Liver (tissue), 9 donors: ENCODE data around the gene SPEG. TPM values are rescaled to one million over a fixed set of nuclear protein-coding genes. Genes with fewer than 3 reads are reported as not detected.

ENCODE experiments used
- DNase-seq: peaks from one replicate; pipeline ENCODE4 v3.0.0-alpha.2; 2017; ENCODE audit warnings: low spot score
- H3K27ac ChIP-seq, 2 donors: one replicate each; pipeline ENCODE4 v1.7.0; 2013; ENCODE audit warnings: inconsistent platforms in 2 of 2, low read length in 2 of 2, control low read depth in 1 of 2, low read depth in 1 of 2, mild to moderate bottlenecking in 1 of 2
- H3K27me3 ChIP-seq, 4 donors: one replicate each; pipeline versions ENCODE4 v1.6.1 to v1.7.0; 2013; ENCODE audit warnings: low read length in 3 of 4, inconsistent platforms in 1 of 4, mild to moderate bottlenecking in 1 of 4, moderate library complexity in 1 of 4; ENCODE audit not compliant: control insufficient read depth in 4 of 4, insufficient read depth in 4 of 4
- H3K36me3 ChIP-seq, 4 donors: one replicate each; pipeline versions ENCODE4 v1.6.1 to v1.7.0; 2013; ENCODE audit warnings: low read length in 3 of 4, mild to moderate bottlenecking in 3 of 4, low read depth in 1 of 4, moderate library complexity in 1 of 4; ENCODE audit not compliant: control insufficient read depth in 4 of 4, insufficient read depth in 3 of 4
- H3K4me1 ChIP-seq, 4 donors: one replicate each; pipeline versions ENCODE4 v1.6.1 to v1.7.0; 2013; ENCODE audit warnings: low read length in 3 of 4, mild to moderate bottlenecking in 3 of 4, moderate library complexity in 1 of 4; ENCODE audit not compliant: control insufficient read depth in 4 of 4, insufficient read depth in 4 of 4
- H3K4me3 ChIP-seq, 3 donors: one replicate each; pipeline versions ENCODE4 v1.6.1 to v1.7.0; 2013; ENCODE audit warnings: low read length in 3 of 3, control low read depth in 1 of 3, low read depth in 1 of 3, mild to moderate bottlenecking in 1 of 3
- H3K9ac ChIP-seq, 2 donors: one replicate each; pipeline ENCODE4 v1.7.0; 2013; ENCODE audit warnings: low read length in 2 of 2, mild to moderate bottlenecking in 2 of 2, moderate library complexity in 2 of 2, control low read depth in 1 of 2, low read depth in 1 of 2
- H3K9me3 ChIP-seq, 4 donors: one replicate each; pipeline versions ENCODE4 v1.6.1 to v1.7.0; 2013; ENCODE audit warnings: low read length in 3 of 4; ENCODE audit not compliant: control insufficient read depth in 4 of 4
- ATF3 ChIP-seq: IDR thresholded peaks from 2 replicates; pipeline ENCODE4 v1.6.1; 2016; ENCODE audit warnings: antibody characterized with exemption
- CTCF ChIP-seq: fragments of 150-350 bp; IDR thresholded peaks from 2 replicates; pipeline ENCODE4 v1.5.1; 2017; ENCODE audit warnings: improper control_type of control experiment, low read depth, low read length; ENCODE audit not compliant: missing input control
- EGR1 ChIP-seq, 2 donors: IDR thresholded peaks; 2 replicates each; pipeline ENCODE4 v1.6.1; 2016 to 2018; ENCODE audit warnings: antibody characterized with exemption in 2 of 2, low read depth in 2 of 2
- FOXA2 ChIP-seq: IDR thresholded peaks from 2 replicates; pipeline ENCODE4 v1.6.1; 2016; ENCODE audit warnings: antibody characterized with exemption
- GABPA ChIP-seq, 2 donors: IDR thresholded peaks in 1 of 2; conservative IDR thresholded peaks in 1 of 2; 2 replicates each; pipeline ENCODE4 v1.6.1; 2016; ENCODE audit warnings: antibody characterized with exemption in 2 of 2, mild to moderate bottlenecking in 1 of 2, moderate library complexity in 1 of 2
- HNF4A ChIP-seq, 2 donors: conservative IDR thresholded peaks; 2 replicates each; pipeline ENCODE4 v1.6.1; 2016; ENCODE audit warnings: antibody characterized with exemption in 2 of 2, mild to moderate bottlenecking in 2 of 2
- HNF4G ChIP-seq: IDR thresholded peaks from 2 replicates; pipeline ENCODE4 v1.6.1; 2016; ENCODE audit warnings: antibody characterized with exemption
- JUND ChIP-seq, 2 donors: IDR thresholded peaks; 2 replicates each; pipeline ENCODE4 v1.6.1; 2016; ENCODE audit warnings: antibody characterized with exemption in 2 of 2
- MAX ChIP-seq: IDR thresholded peaks from 2 replicates; pipeline ENCODE4 v1.6.1; 2016; ENCODE audit warnings: antibody characterized with exemption
- NR2F2 ChIP-seq: IDR thresholded peaks from 2 replicates; pipeline ENCODE4 v1.6.1; 2016; ENCODE audit warnings: antibody characterized with exemption
- RAD21 ChIP-seq, 2 donors: IDR thresholded peaks; 2 replicates each; pipeline ENCODE4 v1.6.1; 2016; ENCODE audit warnings: antibody characterized with exemption in 2 of 2, mild to moderate bottlenecking in 2 of 2
- RXRA ChIP-seq, 2 donors: IDR thresholded peaks; 2 replicates each; pipeline ENCODE4 v1.6.1; 2017 to 2018; ENCODE audit warnings: antibody characterized with exemption in 2 of 2, mild to moderate bottlenecking in 1 of 2
- SP1 ChIP-seq: IDR thresholded peaks from 2 replicates; pipeline ENCODE4 v1.6.1; 2018; ENCODE audit warnings: antibody characterized with exemption, mild to moderate bottlenecking
- TAF1 ChIP-seq: conservative IDR thresholded peaks from 2 replicates; pipeline ENCODE4 v1.6.1; 2016; ENCODE audit warnings: antibody characterized with exemption, mild to moderate bottlenecking
- YY1 ChIP-seq: IDR thresholded peaks from 2 replicates; pipeline ENCODE4 v1.6.1; 2016; ENCODE audit warnings: antibody characterized with exemption, mild to moderate bottlenecking
- ZBTB33 ChIP-seq: IDR thresholded peaks from 2 replicates; pipeline ENCODE4 v1.6.1; 2016; ENCODE audit warnings: antibody characterized with exemption
- WGBS: extraction: QIAGEN DNeasy Blood & Tissue Kit; methylation state at CpG from one replicate; pipeline ENCODE4 v1.1.7; 2013; 5-methylcytosine and 5-hydroxymethylcytosine counted together
- polyA plus RNA-seq, 2 donors: library from polyadenylated mRNA; stranded (reverse) in 1 of 2; unstranded in 1 of 2; fragments of 200-250 nt in 1 of 2; fragments of >200 nt in 1 of 2; fragmentation: Nextera tagmentation in 1 of 2; extraction: Ambion mirVana in 1 of 2; gene quantifications; one replicate each; pipeline versions ENCODE4 v1.2.1 to v1.2.3, GENCODE V29; 2013 to 2015
- total RNA-seq, 2 donors: library from RNA; depleted of rRNA; stranded (reverse); fragments of >200 nt; gene quantifications; one replicate each; pipeline ENCODE4 v1.2.3, GENCODE V29; 2014
- TF ChIP-seq, protein P1 (sequence below): IDR thresholded peaks from 2 replicates; pipeline ENCODE4 v1.6.1; 2016; ENCODE audit warnings: antibody characterized with exemption, mild to moderate bottlenecking
- donor health status: healthy.
- donor health status: healthy.
- donor health status: healthy.
- donor health status: healthy.
- donor health status: healthy.

The SPEG gene
- total and polyA plus RNA-seq, 4 donors: 0.51 to 0.96 (median 0.66) TPM

DNA sequence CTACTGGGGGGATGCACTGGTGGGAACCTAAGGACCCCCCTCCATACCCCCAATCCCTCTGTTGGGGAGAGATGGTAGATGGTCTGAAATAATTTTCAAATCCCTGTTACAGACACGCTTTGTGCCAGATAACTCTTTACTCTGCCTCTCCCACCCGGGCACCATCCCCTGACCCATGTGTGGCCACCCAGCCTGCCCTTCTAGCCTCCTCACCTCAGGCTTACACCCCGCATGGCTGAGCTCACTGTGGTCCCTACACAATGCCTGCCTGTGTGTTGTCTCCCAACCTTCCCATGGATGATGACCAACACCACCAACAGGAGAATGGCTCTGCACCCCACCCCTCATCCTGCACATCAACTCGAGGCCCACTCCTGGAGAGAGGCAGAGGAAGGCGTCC, 15.0 kb downstream of the SPEG start:
- no peak overlapping the region for H3K27ac ChIP-seq
- WGBS: 82% methylated on average over 5 of the region's 5 CpGs
- no peak overlapping the region for H3K9ac ChIP-seq
- no peaks in the 10 kb centered on the region for H3K36me3 ChIP-seq
- peaks cover 0 to 6% (median 1%) of the 10 kb centered on the region in 4 donors for H3K27me3 ChIP-seq
- H3K4me3 ChIP-seq: no peak overlapping the region
- DNase-seq: no peak
- TF ChIP-seq RAD21 (IDR thresholded peaks at IDR 0.05) (no peak), GABPA (IDR thresholded peaks at IDR 0.05 in 1 of 2, conservative IDR thresholded peaks at IDR 0.05 in 1 of 2) (no peak), MAX (no peak), TAF1 (no peak), SP1 (no peak), FOXA2 (no peak), RXRA (IDR thresholded peaks at IDR 0.05) (no peak)
- TF ChIP-seq, protein P1, sequence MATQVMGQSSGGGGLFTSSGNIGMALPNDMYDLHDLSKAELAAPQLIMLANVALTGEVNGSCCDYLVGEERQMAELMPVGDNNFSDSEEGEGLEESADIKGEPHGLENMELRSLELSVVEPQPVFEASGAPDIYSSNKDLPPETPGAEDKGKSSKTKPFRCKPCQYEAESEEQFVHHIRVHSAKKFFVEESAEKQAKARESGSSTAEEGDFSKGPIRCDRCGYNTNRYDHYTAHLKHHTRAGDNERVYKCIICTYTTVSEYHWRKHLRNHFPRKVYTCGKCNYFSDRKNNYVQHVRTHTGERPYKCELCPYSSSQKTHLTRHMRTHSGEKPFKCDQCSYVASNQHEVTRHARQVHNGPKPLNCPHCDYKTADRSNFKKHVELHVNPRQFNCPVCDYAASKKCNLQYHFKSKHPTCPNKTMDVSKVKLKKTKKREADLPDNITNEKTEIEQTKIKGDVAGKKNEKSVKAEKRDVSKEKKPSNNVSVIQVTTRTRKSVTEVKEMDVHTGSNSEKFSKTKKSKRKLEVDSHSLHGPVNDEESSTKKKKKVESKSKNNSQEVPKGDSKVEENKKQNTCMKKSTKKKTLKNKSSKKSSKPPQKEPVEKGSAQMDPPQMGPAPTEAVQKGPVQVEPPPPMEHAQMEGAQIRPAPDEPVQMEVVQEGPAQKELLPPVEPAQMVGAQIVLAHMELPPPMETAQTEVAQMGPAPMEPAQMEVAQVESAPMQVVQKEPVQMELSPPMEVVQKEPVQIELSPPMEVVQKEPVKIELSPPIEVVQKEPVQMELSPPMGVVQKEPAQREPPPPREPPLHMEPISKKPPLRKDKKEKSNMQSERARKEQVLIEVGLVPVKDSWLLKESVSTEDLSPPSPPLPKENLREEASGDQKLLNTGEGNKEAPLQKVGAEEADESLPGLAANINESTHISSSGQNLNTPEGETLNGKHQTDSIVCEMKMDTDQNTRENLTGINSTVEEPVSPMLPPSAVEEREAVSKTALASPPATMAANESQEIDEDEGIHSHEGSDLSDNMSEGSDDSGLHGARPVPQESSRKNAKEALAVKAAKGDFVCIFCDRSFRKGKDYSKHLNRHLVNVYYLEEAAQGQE: no peak
- no peaks in the 10 kb centered on the region for H3K9me3 ChIP-seq
- peaks cover 0 to 6% (median 0%) of the 10 kb centered on the region in 4 donors for H3K4me1 ChIP-seq

DNA sequence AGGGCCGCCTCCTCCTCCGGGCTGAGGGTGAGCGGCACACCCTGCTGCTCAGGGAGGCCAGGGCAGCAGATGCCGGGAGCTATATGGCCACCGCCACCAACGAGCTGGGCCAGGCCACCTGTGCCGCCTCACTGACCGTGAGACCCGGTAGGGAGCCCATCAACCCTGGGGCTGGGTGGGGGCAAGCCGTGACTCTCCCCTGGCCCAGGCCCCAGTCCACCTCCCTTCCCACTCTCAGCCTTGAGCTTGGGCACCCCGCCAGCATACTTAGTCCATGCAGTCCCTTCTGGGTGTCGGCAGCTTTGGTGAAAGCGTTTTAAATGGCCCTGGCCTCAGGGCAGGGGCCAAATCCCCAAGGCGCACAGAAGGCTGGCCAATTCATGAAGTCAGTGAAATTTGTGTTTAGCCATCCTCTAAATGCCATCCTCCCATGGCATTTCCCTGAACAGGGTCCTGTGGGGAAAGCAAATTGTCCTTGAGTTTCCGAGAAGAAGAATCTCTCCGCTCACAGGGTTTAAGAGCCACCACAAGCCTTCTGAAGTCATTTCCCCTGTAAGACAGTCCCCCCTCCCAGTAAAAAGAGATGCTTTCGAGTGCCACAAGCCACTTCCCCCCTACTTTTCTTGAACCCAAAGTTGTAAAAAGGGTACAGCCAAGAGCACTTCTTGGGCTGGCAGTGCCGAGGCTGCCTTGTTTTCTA, 17.2 kb downstream of the SPEG start:
- WGBS: 78% methylated on average over 18 of the region's 18 CpGs
- H3K4me3 ChIP-seq: no peak overlapping the region
- peaks cover 0 to 6% (median 1%) of the 10 kb centered on the region in 4 donors for H3K27me3 ChIP-seq
- H3K27ac ChIP-seq: no peak overlapping the region
- DNase-seq: no peak
- H3K9ac ChIP-seq: no peak overlapping the region
- H3K9me3 ChIP-seq: no peaks in the 10 kb centered on the region
- TF ChIP-seq TAF1 (no peak), NR2F2 (no peak), HNF4A (conservative IDR thresholded peaks at IDR 0.05) (no peak), HNF4G (no peak), YY1 (no peak), EGR1 (IDR thresholded peaks at IDR 0.05; ENCODE audit: low read depth in 2 of 2) (no peak), CTCF (no peak), FOXA2 (no peak), RAD21 (IDR thresholded peaks at IDR 0.05) (no peak), JUND (IDR thresholded peaks at IDR 0.05) (no peak), ZBTB33 (no peak), ATF3 (no peak), SP1 (no peak), RXRA (IDR thresholded peaks at IDR 0.05) (no peak), GABPA (IDR thresholded peaks at IDR 0.05 in 1 of 2, conservative IDR thresholded peaks at IDR 0.05 in 1 of 2) (no peak)
- H3K36me3 ChIP-seq: no peaks in the 10 kb centered on the region
- H3K4me1 ChIP-seq: peaks cover 0 to 6% (median 0%) of the 10 kb centered on the region in 4 donors
